ENCODE data around the gene RASA3.
"Not testable (repeated sequence)": the region's sequence is repeated elsewhere in the genome, so short reads cannot be mapped to it uniquely, and the experiment has no call there.

Gene RASA3

GRCh38 chr13:114140906-114141250 lies 8.5 kb upstream of the RASA3 start:
- no peak for DNase-seq

DNA sequence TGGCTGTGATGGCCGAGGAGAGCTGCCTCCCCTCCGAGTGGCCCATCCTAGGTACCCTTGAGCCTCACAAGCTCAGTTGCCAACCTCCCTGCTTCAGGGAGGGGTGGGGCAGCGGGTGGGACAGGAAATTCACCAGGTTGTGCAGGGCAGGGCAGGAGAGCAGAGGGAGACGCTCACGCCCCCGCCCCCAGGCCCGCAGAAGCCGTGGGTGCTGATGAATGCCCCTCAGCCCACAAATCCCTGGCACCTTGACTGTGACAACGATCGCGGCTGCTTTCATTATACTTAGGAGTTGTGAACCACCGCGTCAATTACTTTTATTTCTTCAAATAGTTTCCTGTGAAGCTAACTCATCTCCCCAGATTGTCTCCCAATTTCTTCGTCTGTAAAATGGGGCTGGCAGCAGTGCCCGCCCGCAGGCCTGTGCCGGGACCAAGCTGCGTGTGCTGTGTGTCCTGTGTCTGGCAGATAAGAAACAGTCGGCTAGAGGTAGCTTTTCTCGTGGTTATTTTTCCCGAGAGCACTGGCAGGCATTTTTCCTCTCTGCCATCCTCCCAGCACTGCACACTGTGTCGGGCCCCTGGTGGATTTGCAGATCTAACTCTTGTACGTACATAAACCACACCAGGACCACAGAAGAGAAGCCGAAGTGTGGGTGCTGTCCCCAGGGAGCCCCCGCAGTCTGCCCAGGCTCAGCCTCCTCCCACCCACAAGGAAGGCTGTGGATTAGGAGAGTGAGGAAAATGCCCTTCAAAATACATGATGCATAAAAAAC lies 7.9 kb upstream of the RASA3 start:
- no peak for DNase-seq

DNA sequence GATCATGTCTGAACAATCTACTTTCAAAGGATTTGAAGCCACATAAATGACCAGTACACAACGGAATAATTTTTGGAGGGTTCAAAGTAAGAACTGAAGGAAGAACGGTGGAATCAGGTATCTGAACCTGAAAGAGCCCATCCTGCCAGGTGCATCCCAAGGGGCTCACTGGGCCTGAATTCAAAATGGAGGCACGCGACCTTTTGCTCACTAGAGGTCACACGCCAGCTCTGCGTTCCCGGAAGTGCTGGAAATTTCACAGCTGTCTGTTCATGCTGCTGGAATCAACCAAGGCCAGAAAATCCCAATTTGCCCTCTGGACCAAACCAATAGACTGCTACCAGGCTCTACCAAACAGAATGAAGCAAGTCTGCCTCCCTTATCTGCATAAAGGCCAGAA lies 4.2 kb upstream of the RASA3 start:
- no peak for DNase-seq

- no peak for DNase-seq
Observed at GRCh38 chr13:114135731-114136171, 3.3 kb upstream of the RASA3 start.

GRCh38 chr13:114134944-114135610 lies 2.7 kb upstream of the RASA3 start:
- DNase-seq, result no peak

DNA sequence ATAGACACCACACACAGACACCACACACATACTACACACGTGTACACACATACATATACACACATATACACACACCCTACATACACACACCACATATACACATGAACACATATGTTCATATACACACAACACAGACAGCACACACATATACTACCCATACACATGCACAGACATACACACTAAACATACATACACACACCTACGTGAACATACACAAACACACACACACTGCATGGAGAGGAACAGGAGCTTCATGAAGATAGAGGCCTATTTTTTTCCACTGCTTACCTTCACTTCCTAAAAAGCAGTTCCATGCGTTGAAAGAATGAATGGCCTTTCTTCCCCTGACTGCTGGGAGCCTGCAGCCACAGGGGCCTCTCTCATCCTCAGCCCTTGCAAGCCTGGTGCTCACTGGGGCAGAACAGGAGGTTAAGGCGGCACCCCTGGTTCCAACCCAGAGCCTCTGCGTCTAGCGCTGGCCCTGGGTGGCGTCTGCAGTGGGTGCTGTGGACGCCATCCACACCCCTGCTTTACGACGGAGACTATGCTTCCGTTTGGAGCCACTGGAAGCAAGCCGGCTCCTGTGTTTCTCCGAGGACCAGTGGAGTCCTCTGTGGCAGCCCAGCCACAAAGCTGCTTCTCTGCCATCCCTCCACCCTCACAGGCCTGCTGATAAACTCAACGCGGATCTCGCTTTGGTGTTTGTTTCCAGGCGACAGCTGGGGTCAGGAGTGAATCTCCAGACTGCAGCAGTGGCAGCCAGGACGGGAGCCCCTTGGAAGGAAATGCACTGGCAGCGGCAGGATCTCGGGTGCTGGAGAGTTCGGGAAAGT lies 1.9 kb upstream of the RASA3 start:
- DNase-seq, result no peak

DNA sequence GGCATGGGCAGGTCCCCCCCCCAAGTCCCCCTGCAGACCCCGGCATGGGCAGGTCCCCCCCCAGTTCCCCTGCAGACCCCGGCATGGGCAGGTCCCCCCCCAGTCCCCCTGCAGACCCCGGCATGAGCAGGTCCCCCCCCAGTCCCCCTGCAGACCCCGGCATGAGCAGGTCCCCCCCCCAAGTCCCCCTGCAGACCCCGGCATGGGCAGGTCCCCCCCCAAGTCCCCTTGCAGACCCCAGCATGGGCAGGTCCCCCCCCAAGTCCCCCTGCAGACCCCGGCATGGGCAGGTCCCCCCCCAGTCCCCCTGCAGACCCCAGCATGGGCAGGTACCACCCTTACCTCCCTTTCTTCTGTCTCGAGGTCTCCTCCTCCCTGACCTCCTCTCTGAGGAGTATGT lies 1.1 kb upstream of the RASA3 start:
- not testable (repeated sequence) for DNase-seq

- DNase-seq, result not testable (repeated sequence)
Observed at GRCh38 chr13:114133126-114133525, 703 bp upstream of the RASA3 start.

GRCh38 chr13:114131583-114132418 lies 622 bp downstream of the RASA3 start:
- DNase-seq, result no peak

GRCh38 chr13:114130837-114131582 lies 1.4 kb downstream of the RASA3 start:
- no peak for DNase-seq

DNA sequence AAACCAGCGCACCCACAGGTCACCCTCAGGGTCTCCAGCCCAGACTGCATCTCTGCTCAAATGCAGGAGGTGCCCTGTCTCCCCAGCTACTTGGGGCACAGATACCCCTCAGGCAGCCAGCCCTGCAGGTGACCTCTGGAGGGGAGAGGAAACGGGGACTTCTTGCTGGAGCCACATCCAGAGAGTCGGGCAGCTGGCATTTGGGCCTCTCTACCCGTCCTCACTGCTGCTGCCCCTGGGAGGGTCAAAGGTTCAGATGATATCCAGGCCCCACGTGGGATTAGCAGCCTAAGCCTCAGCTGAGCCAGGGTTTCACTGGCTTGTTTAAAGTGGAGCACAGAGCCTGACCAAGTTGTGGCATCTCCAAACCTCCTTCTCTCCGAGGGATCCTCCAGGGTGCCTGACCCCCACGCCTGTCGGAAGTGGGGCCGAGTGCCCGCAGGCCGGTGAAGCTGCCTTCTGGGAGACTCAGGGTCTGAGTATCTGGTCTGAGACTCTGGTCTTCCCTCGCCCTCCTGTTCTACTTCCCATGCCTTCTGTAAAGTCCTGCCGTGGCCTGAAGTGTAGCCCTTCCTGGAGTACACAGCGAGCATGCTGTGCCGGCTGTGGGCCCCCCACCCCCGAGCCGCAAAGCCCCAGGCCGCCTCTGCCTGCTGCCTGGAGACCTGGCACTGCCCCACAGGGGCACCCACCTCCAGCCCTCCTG lies 2.1 kb downstream of the RASA3 start:
- DNase-seq, result no peak

GRCh38 chr13:114129649-114130062 lies 2.8 kb downstream of the RASA3 start:
- DNase-seq, result no peak

DNA sequence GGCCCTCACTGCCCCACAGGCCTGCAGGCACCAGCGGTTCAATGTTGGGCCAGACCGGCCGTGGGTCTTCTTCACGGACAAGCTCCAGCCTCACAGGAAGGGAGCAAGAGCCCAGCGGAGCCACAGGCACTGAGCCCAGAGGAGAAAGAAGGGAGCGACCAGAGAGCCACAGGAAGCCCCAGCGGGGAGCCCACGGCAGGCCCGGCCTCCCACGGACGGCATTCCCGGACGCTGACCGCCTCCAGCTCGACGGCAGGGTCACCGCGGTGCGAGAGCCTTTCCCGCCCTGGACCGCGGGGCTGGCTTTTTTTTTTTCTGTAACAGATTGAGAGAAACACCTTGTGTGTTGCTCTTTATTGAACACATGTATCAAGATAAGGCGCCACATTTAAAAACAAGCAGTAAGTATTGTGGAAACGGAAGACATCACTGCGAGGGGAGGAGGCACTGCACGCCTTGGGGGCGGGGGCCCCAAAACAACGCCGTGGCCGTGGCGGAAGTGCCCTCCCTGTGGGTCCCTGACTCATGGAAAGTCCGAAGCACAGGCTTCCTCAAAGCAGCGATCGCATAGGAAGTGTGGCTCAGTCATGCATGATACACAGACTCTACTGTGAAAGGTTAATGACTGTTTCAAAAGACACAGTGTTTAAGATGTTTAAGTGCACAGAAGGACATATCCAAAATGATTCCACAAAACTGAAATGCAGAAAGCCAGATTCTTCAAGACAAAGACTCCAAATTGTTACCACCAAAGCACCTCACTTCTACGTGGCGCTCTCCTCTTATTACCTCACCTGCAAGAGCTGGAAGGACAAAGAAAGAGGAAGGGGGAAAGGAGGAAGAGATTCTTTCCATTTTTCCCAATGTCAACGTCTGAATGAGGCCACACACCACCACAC lies 3.5 kb downstream of the RASA3 start:
- no peak for DNase-seq

- no peak for DNase-seq
Observed at GRCh38 chr13:114128348-114128623, 4.1 kb downstream of the RASA3 start.

- DNase-seq, result no peak
Observed at GRCh38 chr13:114127473-114128347, 4.7 kb downstream of the RASA3 start.

GRCh38 chr13:114126789-114127472 lies 5.5 kb downstream of the RASA3 start:
- DNase-seq, result no peak

DNA sequence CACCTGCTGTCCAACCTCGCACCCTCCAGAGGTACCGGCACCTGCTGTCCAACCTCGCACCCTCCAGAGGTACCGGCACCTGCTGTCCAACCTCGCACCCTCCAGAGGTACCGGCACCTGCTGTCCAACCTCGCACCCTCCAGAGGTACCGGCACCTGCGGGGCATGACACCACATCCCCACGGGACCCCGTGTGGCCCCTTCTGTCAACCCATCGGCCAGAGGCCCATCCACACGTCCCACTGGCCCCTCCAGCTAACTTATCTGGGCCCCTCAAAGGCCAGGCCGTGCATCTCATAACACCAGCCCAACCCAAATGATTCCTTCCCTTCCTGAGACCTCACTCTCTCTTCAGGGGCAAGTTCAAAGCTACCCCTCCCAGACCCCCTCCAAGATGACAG lies 6.3 kb downstream of the RASA3 start:
- DNase-seq, result not testable (repeated sequence)

GRCh38 chr13:114125589-114125988 lies 6.8 kb downstream of the RASA3 start:
- DNase-seq, result no peak

DNA sequence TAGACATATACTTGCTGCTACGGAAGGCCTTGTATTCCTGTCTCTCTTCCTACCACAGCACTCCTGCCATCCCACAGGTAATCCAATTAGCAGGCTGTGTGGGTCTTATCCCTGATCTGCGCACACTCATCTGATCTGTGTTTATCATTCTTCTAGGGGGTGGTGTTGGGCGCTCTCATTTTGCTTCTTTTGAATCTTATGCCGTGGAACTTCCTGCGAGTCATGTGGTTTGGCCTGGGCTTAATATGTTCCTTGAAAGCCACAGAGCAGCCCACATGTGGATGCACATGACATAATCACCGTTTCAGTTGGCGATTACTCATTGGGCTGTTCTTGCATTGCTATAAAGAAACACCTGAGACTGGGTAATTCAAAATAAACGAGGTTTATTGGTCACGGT lies 7.5 kb downstream of the RASA3 start:
- DNase-seq, result no peak

All from NCI-H1417 treated with DMSO at 0.1 percent for 48 hours (cell line).